Kidney glomerular epithelial cell (primary cell): ENCODE data around the gene SYNGR4.
"Not testable (repeated sequence)": the region's sequence is repeated elsewhere in the genome, so short reads cannot be mapped to it uniquely, and the experiment has no call there.

Experiments used
- DNase-seq: peaks from one replicate; lab custom pipeline; 2025; lab: John Stamatoyannopoulos, UW

Gene SYNGR4, protein sequence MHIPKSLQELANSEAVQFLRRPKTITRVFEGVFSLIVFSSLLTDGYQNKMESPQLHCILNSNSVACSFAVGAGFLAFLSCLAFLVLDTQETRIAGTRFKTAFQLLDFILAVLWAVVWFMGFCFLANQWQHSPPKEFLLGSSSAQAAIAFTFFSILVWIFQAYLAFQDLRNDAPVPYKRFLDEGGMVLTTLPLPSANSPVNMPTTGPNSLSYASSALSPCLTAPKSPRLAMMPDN

DNA sequence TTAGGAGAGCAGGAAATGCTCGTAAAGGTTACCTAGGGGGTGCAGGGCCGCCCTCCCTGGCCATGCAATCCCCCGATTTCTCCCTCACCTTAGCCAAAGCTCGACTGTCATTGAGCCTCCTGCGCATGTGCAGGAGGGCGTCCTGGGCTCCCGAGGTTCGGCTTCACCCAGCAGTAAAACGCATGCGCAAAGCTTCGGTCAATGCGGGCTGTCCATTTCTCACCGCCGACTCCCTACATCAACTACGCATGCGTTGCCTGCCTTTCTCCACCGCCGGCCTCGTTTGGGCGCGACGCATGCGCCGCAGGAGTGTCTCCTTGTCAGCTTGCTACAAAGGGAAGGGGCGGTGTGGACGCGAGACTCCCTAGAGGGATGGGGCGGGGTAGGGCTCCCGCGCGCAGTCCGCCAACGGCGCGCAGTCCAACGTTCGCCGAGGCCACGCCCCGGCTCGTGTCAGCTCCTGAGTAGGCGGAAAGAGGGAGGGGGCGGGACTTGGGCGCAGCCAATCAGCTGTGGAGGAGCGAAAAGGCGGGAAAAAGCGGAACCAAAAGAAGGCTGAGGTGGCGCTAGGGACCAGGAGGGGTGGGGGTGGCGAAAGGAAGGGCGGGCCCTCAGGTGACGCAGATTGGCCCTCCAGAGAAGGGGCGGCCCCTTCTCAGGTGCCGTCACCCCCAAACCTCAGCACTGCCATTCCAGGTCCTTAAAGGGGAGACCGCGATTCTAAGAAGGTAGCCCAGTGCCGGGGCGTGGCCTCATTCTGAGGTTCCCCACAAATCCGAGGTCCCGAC is at the start of gene SYNGR4, which contains the start of gene TMEM143:
Gene SYNGR4 (plus strand): TSS at position 558 of the 788 bp plus-strand sequence. CDS start 1,476 bp downstream, outside the sequence.
Gene TMEM143 (minus strand): TSS at position 131 of the 788 bp plus-strand sequence. CDS start 20 bp downstream, at position 111.
- DNase-seq, result peak; percentile 100

DNA sequence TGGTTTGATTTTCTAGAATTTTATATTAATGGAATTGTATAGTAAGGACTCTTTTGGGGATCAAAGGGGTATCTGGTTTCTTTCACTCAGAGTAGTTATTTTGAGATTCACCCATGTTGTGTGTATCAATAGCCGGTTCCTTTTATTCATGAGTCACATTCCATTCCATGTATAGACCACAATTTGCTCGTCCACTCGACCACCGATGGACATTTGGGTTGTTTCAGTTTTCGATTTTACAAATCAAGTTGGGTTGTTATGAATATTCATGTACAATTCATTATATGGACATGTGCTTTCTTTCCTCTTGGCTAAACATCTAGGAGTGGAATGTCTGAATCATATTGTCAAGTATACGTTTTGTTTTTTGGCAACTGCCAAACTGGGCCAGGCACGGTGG is 48.5 kb upstream of the SYNGR4 start:
- no peak for DNase-seq

DNA sequence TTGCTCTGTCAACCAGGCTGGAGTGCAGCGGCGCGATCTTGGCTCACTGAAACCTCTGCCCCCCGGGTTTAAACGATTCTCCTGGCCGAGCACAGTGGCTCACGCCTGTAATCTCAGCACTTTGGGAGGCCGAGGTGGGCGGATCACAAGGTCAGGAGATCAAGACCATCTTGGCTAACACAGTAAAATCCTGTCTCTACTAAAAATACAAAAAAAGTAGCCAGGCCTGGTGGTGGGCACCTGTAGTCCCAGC is 46.5 kb upstream of the SYNGR4 start:
- not testable (repeated sequence) for DNase-seq

DNA sequence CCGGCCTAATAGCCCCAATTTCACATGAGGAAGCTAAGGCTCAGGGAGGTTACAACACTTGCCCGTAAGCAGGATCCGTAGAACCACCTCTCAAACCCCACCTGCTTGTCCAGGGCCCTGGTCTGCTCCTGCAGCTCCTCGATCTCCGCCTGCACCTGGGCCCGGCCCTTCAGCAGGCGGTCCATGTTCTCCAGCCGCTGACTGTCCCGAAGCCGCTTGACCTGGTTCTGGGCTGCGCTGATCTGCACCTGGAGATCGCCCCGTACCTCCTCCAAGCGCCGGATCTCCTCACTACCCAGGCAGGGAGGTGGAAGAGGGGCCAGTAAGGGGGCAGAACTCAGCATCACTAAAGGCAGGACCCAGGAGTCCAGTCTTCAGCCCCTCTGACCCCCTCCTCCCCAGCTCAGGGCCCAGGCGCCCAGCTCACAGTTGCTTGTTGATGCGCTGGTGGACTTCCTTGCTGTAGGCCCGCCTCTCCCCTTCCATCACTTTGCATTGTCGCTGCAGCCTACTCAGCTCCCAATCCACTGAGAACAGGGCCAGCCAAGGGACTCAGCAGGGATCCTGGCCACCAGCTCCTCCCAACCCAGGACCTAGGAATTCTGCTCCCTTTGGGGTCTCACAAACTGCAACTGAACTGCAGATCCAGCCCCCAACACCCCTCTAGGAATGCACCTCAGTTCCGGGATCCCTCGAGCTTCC is 45.7 kb upstream of the SYNGR4 start:
- DNase-seq, result no peak

DNA sequence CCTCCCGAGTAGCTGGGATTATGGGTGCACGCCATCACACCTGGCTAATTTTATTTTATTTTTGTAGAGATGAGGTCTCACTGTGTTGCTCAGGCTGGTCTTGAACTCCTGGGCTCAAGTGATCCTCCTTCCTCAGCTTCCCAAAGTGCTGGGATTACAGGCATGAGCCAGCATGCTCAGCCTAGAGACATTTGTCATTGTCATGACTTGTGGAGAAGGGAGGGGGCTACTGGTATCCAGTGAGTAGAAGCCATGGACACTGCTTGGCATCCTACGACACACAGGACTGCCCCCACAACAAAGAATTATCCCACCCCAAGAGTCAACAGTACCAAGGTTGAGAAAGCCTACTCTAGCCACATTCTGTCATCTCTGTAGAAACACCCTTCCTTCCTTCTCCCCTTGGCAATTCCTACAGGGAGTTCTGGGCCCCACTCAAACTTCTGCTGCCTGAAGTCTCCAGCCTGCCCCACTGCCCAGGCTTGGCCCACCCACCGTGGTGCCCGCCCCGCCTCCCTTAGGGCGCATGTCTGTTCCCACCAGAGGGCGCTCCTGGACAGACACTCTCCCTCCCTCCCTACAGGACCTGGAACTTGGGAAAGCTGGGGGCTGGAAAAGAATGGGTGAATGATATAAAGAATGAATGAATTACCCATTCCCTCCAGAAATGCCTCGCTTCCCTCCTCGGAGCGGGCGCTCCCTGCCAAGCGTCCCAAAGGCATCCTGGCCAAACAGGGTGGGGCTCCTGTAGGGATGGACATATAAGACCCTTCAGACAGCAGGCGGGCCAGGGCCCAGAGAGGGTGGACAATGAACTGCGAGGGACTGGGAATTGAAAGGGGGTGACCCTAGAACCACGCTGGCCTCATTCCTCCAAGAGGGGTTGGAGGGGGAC is 44.3 kb upstream of the SYNGR4 start:
- peak; percentile 28 for DNase-seq

DNA sequence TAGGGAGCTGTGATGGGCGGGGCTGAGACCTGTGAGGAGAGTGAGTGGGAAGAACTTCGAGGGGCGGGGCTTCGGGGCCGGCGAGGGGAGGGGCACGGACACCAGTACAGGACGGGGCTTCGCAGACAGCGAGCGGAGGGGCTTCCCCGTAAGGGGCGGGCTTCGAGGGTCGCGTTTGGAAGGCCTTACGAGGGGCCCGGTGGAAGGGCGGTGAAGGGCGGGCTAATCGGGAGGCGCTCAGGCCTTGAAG is 42.9 kb upstream of the SYNGR4 start:
- DNase-seq, result peak; percentile 80

DNA sequence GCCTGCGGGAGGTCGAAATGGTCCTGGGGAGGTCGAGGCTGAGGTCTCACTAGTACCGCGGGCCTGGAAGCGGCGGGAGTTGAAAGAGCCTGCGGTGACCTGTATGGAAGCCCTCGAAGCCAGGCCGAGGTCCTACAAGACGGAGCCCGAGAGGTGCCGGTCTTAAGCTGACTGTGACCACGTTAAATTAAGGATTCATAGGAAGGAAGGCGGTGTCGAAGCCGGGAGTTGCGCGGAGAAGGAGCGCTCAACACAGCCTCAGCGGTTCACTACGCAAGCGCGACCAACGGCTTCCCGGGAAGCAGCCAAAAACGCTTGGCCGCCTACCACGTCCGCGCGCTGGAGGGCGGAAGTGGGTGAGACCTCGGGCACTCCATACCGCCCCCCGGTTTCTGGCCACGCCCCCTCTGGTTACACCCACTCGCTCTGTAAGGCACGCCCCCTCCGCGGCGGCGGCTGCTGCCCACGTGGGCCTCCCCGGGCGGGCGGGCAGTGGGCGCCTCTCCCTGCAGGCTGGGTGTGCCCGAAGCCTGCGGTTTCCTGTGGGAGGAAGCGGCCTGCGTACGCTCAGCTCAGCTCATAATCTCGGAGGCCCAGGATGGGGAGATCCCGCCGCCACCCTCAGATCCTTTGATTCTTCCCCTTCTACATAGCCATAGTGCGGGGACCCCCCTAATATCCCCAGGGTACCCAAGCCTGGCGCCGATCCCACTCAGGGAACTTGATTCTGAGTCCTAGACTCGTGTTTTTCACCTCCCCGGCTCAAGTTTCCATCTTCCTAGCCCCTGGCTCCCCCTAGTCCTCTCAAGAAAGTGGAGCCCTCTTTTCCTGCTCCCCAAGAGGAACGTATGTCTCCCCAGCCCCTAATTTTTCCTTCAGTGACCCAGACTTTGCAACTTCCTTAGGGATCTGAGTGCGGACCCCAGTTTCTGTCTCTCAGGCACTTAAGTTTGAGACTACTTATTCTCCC is 42.3 kb upstream of the SYNGR4 start:
- peak; percentile 90 for DNase-seq

DNA sequence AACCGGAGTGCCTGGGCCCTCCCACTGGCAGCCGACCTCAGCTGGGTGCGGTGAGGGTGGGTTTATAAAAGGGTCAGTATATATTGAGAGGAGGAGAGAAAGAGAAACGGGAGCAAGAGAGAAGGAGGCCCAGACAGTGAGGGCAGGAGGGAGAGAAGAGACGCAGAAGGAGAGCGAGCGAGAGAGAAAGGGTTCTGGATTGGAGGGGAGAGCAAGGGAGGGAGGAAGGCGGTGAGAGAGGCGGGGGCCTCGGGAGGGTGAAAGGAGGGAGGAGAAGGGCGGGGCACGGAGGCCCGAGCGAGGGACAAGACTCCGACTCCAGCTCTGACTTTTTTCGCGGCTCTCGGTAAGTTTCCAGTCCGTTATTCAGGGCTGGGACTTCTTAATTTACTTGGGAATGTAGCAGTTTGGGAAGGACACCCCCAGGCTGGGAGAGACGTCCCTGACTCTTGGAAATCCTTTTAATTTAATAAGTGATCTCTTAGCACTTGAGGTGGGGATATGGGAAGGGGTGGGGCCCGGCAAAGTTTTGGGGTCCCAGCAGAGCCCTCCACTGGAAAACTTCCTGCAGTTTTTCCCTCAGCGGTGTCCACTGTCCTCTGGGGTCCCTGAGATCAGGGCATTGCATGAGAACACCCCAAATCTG is 38.8 kb upstream of the SYNGR4 start, which contains the start of gene EMP3:
Gene EMP3 (plus strand): TSS at position 288 of the 646 bp plus-strand sequence. CDS start 1,293 bp downstream, outside the sequence.
- DNase-seq, result peak; percentile 75

DNA sequence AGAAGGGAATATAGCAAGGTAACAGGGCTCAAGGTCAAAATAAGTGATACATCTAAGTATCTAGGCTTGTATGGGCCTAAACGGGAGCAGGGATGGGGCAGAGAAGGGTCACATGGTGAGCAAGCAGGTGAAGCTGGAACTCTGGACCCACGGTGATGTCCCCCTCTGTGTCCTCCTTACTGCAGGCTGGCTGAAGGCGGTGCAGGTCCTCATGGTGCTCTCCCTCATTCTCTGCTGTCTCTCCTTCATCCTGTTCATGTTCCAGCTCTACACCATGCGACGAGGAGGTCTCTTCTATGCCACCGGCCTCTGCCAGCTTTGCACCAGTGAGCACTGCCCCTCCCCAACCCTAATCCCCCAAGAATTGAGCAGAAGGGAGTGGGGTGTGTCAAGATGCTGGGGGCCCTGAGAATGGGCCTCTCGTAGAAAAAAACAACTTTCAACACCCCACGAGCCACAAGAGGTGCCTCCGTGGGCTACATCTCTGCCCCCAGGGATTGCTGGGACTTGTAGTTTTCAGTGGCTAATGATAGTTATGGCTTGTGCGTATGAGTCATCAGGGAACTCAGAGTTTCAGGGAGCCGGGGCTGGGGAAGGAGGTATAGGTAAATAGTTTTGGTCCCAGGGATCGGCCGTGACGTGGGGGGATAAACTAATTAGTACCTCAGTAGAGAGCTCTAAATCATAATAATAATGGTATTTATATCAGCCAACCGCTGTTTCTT is 34.8 kb upstream of the SYNGR4 start:
- peak; percentile 20 for DNase-seq

DNA sequence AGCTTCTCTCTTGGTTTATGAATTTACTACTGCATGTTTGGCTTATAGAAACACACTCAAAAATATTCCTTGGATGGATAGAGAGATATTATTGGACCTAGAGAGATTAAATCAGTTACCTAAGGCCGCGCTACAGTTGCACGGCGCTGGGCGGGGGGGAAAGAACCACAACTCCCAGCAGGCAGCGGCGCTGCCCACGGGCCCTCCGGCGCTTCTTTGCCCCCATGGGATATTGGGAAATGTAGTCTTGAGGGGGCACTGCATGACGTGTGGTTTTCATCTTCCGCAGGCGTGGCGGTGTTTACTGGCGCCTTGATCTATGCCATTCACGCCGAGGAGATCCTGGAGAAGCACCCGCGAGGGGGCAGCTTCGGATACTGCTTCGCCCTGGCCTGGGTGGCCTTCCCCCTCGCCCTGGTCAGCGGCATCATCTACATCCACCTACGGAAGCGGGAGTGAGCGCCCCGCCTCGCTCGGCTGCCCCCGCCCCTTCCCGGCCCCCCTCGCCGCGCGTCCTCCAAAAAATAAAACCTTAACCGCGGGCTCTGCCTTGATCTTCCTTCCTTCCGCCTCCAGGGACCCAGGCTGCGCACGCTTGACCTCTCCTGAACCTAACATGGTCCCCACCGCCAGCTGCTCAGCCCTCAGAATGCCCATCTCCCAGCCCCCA is 34.0 kb upstream of the SYNGR4 start:
- peak; percentile 44 for DNase-seq

DNA sequence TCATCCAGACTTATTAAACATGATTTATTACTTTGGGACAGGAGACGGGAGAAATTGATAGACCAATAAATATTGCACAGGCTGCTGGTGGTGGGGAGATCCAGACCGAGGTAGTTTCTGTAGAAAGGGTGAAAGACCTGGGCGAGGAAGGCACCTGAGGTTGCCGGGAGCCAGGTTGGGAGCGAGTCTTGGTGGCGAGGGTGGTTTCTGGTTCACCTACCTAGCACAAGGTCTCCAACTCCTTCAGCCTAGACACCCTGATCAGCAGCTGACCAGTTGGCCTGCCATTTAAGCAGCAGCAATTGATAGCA is 31.9 kb upstream of the SYNGR4 start:
- no peak for DNase-seq

DNA sequence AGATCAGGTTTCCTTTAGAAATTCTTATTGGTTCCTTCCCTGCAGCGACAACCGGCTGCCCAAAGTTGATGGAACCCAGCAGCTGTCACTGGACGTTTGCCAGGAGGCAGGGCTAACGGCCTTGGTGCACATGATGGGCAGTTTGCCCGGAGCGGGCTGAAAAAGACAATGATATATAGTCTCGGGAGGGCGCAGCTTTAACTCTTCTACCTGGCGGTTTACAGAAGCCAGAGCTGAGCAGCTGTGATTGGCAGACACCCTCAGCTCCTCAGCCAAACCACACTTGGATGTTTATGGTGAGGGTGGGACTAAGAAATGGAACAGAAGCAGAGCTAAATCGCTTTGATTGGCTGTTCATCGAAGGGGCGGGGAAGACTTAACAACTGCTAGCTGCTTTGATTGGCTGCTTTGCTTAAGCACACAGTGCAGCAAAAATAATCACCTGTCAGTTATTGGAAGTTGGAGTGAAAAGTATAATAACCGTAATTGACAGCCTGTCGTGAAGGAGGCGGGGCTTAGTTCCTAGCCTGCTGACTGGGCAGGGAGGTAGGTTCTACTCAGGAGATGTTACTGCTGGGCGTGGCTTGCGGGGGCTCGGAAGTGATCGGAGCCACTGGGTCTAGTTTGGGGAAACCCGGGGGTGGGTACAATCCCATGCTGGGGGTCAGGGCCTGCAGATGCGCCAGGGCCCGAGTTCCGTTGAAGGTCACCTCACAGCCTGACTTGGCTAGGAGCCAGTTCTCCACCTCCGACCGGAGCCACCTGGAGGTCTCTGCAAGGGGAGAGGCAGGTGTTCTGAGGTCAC is 31.3 kb upstream of the SYNGR4 start:
- DNase-seq, result peak; percentile 98

DNA sequence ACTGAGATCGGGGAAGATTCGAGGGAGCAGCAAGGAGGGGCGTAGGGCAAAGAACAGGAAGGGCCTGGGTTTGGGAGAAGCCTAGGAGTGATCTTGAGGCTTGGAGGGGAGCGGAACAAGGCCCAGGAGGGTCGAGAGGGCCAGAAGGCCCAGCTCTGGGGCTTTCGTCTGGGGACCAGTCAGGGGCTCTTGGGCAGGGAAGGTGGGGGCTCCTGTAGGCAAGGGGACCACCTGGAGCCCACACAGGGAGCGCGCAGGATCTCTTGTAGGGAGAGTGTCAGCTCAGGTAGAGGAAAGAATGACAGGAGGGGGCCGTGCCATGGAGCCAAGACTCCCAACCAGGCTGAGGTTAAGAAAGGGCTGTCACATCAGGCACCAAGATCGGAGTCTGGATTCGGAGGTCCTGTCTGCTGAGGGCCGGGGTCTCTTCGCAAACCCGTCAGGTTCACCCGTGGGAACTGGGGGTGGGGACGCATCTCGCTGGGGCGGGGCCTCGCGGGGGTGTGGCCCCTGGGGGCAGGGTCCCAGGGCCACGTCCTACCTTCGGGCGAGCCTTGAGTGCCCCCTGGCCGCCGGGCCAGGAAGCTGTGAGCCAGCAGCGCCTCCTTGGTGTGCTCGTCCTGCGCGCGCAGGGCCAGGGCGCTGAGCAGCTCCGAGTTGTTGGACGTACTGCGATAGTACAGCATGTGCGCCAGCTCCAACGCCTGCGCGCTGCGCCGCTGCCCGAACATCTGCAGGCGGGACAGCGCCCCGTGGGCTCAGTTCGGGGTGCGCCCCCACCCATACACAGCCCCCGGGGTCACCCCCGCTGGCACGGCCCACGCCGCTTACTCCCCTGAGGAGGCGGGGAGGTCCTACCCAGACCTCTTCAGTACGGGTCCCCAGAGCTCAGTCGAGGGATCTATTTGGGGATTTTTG is 30.4 kb upstream of the SYNGR4 start:
- peak; percentile 76 for DNase-seq

DNA sequence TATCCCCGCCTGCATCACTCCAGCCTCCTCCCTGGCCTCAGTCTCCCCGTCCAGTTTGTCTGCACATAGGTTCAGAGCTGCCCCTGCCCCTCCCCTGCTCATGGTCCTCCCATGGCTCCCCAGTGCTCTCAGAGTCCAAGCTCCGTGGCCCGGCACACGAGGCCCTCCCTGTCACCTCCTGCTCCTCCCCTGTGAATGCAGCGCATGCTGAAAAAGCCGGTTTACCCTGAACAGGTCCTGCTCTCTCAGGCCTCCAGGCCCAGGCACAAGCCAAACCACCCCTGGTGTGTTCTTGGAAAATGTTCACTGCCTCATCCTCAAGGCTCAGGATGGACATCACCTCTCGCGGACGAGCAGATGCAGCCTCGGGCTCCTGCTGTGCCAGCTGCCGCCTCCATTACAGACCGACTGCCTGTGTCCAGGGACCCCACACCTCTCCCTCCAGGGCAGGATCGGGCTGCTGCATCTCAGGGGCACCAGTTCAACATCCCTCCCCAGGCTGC is 25.9 kb upstream of the SYNGR4 start:
- no peak for DNase-seq

DNA sequence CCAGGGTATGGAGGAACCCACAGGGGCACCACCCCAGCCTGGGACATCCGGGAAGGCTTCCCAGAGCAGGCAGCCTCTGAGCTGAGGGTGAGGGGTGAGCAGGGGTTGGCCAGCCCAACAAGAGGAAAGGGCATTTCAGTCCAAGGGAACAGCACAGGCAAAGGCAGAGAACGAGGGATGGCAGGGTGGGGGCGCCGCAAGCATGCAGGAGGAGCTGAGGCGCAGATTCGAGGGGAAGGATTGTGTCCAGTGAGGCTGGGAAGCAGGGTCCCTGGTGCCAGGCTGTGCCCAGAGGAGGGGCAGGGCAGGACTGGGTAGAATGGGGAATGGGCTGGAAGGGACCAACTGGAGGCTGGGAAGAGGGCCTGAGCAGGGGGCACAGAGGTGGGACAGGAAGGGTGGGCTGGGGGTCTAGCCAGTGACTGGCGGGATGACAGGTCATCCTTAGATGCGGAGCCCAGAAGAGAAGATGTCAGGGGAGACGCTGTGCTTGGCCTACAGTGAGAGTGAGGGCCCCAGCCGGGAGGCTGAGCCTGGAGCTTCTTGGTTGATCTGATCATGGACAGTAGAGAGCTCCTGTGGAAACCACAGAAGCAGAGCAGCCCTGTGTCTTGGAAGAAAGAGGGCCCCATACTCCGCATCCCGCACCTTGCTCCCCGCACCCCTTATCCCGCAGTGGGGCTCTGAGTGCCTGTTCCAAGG is 25.2 kb upstream of the SYNGR4 start:
- no peak for DNase-seq

DNA sequence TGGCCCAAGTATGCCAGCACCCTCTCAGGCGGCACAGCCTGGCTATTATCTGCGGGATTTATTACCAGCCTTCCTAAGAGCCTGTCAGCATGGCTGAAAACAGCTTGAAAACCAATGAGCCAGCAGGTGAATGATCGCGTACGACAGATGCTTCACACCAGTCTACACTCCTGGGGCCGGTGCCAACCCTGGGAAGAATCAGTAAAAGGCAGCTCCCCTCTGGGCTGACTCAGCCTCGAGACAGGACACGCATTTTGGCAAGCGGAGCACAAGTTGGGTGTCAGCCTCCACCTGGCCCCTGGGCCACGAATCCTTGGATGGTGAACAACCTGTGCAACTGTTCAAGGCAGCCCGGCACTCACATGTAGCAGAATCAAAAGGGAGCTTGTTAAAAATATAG is 23.2 kb upstream of the SYNGR4 start:
- no peak for DNase-seq
